ENCODE results near the gene CSPG4. TPM values are rescaled to one million over a fixed set of nuclear protein-coding genes. Genes with fewer than 3 reads are reported as not detected.

The CSPG4 gene
- total and polyA plus RNA-seq, 3 donors from 2014 or later = 4.4 to 6.5 (median 5.2) TPM

DNA sequence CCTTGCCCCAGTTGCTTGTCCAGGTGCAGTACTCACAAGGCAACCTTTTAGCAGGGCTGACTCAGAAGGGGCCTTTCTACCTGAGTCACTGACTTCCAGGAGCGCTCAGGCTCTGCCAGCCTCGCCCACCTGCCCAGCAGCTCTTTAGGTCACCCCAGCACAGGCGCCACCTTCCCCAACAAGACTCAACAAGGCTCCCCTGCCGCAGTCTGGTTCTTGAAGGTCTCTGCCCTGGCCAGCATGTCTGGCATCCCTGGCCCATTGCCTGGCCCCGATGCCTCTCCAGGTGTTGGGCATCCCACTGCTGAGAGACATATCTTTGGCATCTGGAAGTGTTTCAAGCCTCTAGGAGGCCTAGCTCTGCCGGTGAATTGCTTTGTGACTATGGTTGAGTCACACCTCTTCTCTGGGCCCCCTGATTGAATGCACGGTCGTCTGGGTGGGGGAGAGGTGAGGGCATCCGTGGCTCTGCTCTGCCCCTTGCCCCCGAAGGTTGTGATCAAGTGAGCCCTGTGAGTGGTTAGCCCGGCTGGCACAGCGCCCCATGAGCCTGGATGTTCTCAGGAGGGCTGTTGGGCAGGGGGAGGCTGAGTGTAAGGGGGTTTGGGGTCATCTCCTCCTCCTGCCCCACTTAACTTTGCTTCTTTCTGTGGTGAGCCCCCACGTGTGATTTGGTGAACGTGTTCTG lies 43.3 kb downstream of the CSPG4 start:
- 89 to 94% methylated on average over 6 to 14 of the region's 14 CpGs for WGBS, 2 donors
- H3K36me3 ChIP-seq (ENCODE audit: low read depth, missing control alignments) = no peaks in the 10 kb centered on the region
- H3K4me1 ChIP-seq = peaks cover 19% of the 10 kb centered on the region
- no peak for TF ChIP-seq POLR2A (IDR thresholded peaks at IDR 0.05)
- TF ChIP-seq, protein P1, sequence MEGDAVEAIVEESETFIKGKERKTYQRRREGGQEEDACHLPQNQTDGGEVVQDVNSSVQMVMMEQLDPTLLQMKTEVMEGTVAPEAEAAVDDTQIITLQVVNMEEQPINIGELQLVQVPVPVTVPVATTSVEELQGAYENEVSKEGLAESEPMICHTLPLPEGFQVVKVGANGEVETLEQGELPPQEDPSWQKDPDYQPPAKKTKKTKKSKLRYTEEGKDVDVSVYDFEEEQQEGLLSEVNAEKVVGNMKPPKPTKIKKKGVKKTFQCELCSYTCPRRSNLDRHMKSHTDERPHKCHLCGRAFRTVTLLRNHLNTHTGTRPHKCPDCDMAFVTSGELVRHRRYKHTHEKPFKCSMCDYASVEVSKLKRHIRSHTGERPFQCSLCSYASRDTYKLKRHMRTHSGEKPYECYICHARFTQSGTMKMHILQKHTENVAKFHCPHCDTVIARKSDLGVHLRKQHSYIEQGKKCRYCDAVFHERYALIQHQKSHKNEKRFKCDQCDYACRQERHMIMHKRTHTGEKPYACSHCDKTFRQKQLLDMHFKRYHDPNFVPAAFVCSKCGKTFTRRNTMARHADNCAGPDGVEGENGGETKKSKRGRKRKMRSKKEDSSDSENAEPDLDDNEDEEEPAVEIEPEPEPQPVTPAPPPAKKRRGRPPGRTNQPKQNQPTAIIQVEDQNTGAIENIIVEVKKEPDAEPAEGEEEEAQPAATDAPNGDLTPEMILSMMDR (IDR thresholded peaks at IDR 0.05) = no peak
- H3K4me3 ChIP-seq = no peak overlapping the region
- H3K27me3 ChIP-seq = no peaks in the 10 kb centered on the region
- no peak for DNase-seq
- intact Hi-C loops (cut with DNase I; ENCODE audit: low total_unique reads) = no loop called here
- H3K27ac ChIP-seq = no peak overlapping the region
- H3K9me3 ChIP-seq = no peaks in the 10 kb centered on the region

DNA sequence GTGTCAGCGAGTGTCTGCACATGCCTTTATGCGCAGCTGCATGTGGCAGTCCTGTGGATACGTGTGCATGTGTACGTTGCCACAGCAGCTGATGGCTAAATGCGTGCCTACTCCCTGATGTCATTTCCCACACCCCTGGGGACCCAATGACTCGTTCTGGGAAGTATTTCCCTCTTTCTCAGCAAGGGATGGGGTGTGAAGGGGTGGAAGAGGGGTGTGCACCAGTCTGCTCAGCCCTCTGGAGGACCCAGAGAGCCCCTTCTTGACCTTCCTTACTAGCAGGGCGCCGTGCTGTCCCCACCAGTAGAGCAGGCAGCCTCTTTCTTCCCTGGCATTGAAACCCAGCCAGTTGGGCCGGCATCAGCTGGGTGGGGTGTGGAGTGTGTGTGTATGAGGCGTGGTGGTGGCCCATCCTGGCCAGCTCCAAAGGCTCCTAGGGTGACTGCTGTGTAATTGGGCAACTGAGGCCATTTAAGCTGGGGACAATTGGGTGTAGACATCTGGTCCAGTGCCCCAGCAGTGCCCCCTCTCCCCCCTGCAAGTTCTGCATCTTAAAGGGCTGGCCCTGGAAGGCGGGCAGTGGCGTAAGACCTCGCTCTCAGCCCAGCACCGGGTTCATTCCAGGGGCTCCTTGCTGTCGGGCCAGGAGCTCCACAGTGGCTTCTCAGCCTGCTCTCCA lies 45.7 kb downstream of the CSPG4 start:
- Histone ChIP-seq H3K4me1 (no peaks in the 10 kb centered on the region), H3K36me3 (ENCODE audit: low read depth, missing control alignments) (no peaks in the 10 kb centered on the region), H3K9me3 (no peaks in the 10 kb centered on the region), H3K4me3 (no peak overlapping the region), H3K27ac (no peak overlapping the region), H3K27me3 (no peaks in the 10 kb centered on the region)
- no peak for DNase-seq
- TF ChIP-seq POLR2A (IDR thresholded peaks at IDR 0.05) = no peak
- TF ChIP-seq, protein P1 (IDR thresholded peaks at IDR 0.05) = no peak
- intact Hi-C loops (cut with DNase I; ENCODE audit: low total_unique reads) = no loop called here
- 86 to 93% methylated on average over 8 to 15 of the region's 15 CpGs for WGBS, 2 donors

GRCh38 chr15:75663931-75664421 lies 48.7 kb downstream of the CSPG4 start:
- DNase-seq = no peak
- H3K4me3 ChIP-seq = no peak overlapping the region
- 79 to 82% methylated on average over 11 of the region's 11 CpGs for WGBS, 2 donors
- intact Hi-C loops (cut with DNase I; ENCODE audit: low total_unique reads) = no loop called here
- H3K27ac ChIP-seq = no peak overlapping the region
- H3K27me3 ChIP-seq = no peaks in the 10 kb centered on the region
- TF ChIP-seq POLR2A (IDR thresholded peaks at IDR 0.05) = no peak
- TF ChIP-seq, protein P1 (IDR thresholded peaks at IDR 0.05) = no peak
- H3K36me3 ChIP-seq (ENCODE audit: low read depth, missing control alignments) = no peaks in the 10 kb centered on the region
- peaks cover 20% of the 10 kb centered on the region for H3K4me1 ChIP-seq
- no peaks in the 10 kb centered on the region for H3K9me3 ChIP-seq

DNA sequence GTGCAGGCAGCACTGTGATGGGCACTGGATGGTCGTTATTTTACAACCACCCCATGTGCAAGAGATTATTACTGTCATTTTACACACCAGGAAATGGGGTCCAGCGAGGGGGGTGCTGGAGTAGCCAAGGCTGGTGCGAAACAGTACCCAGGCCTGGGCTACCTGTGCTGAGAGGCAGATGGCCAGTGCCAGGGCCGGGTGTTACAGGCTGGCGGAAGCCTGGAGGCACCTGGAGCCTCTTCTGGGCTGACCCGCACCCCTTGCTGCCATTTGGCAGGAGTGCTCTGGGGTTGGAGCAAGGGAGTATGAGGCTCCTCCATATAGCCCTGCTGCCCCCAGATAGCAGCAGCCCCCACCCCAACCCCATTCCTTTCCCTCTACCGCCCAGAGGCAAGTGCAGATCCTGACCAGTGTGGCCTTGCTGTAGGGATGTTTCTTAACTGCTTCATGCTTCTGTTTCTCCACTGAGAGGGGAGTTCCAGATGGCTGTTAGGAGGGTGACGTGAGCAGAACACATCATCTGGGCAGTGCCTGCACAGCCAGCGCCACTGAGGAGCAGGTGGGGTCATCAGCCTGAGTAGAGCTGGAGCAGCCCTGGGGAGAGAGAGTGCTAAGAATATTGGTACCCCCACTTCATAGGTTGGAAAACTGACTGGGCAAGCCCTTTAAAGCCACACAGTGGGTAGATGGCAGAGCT lies 49.7 kb downstream of the CSPG4 start:
- DNase-seq = no peak
- no peaks in the 10 kb centered on the region for H3K36me3 ChIP-seq (ENCODE audit: low read depth, missing control alignments)
- 89 to 95% methylated on average over 5 to 9 of the region's 9 CpGs for WGBS, 2 donors
- H3K9me3 ChIP-seq = no peaks in the 10 kb centered on the region
- intact Hi-C loops (cut with DNase I; ENCODE audit: low total_unique reads) = no loop called here
- H3K4me1 ChIP-seq = peaks cover 20% of the 10 kb centered on the region
- H3K4me3 ChIP-seq = no peak overlapping the region
- H3K27me3 ChIP-seq = no peaks in the 10 kb centered on the region
- H3K27ac ChIP-seq = no peak overlapping the region
- TF ChIP-seq, protein P1 (IDR thresholded peaks at IDR 0.05) = no peak
- no peak for TF ChIP-seq POLR2A (IDR thresholded peaks at IDR 0.05)
